ENCODE measurements around the gene NTRK2.
"Not testable (repeated sequence)": the region's sequence is repeated elsewhere in the genome, so short reads cannot be mapped to it uniquely, and the experiment has no call there.

NTRK2 gene

GRCh38 chr9:84858364-84858763, 188.8 kb downstream of the NTRK2 start:
- DNase-seq: no peak

GRCh38 chr9:84860249-84861115, 191.0 kb downstream of the NTRK2 start:
- DNase-seq: no peak

GRCh38 chr9:84861455-84861854, 191.9 kb downstream of the NTRK2 start:
- no peak for DNase-seq

GRCh38 chr9:84862308-84862707, 192.8 kb downstream of the NTRK2 start:
- DNase-seq: no peak

- DNase-seq: no peak
Observed at GRCh38 chr9:84862810-84863287, 193.3 kb downstream of the NTRK2 start.

- DNase-seq: no peak
Observed at GRCh38 chr9:84863372-84863771, 193.8 kb downstream of the NTRK2 start.

- DNase-seq: no peak
Observed at GRCh38 chr9:84866396-84867175, 197.1 kb downstream of the NTRK2 start.

- DNase-seq: no peak
Observed at GRCh38 chr9:84867186-84867585, 197.7 kb downstream of the NTRK2 start.

- DNase-seq: no peak
Observed at GRCh38 chr9:84869091-84869490, 199.6 kb downstream of the NTRK2 start.

- no peak for DNase-seq
Observed at GRCh38 chr9:84871983-84872382, 202.5 kb downstream of the NTRK2 start.

- no peak for DNase-seq
Observed at GRCh38 chr9:84874022-84874421, 204.5 kb downstream of the NTRK2 start.

GRCh38 chr9:84874596-84874995, 205.1 kb downstream of the NTRK2 start:
- DNase-seq: no peak

- DNase-seq: no peak
Observed at GRCh38 chr9:84875193-84875592, 205.7 kb downstream of the NTRK2 start.

GRCh38 chr9:84879631-84880030, 210.1 kb downstream of the NTRK2 start:
- DNase-seq: no peak

GRCh38 chr9:84880835-84881234, 211.3 kb downstream of the NTRK2 start:
- no peak for DNase-seq

GRCh38 chr9:84886866-84887265, 217.3 kb downstream of the NTRK2 start:
- DNase-seq: no peak

GRCh38 chr9:84891924-84892323, 222.4 kb downstream of the NTRK2 start:
- DNase-seq: no peak

GRCh38 chr9:84893419-84894128, 224.0 kb downstream of the NTRK2 start:
- DNase-seq: no peak

- no peak for DNase-seq
Observed at GRCh38 chr9:84894859-84895258, 225.3 kb downstream of the NTRK2 start.

- no peak for DNase-seq
Observed at GRCh38 chr9:84897362-84898094, 228.0 kb downstream of the NTRK2 start.

GRCh38 chr9:84898188-84898587, 228.7 kb downstream of the NTRK2 start:
- no peak for DNase-seq

GRCh38 chr9:84898618-84899017, 229.1 kb downstream of the NTRK2 start:
- not testable (repeated sequence) for DNase-seq

GRCh38 chr9:84899326-84899725, 229.8 kb downstream of the NTRK2 start:
- no peak for DNase-seq
